Fibroblast of villous mesenchyme (primary cell): ENCODE measurements around the gene ATP6V1C2. TPM values are rescaled to one million over a fixed set of nuclear protein-coding genes. Genes with fewer than 3 reads are reported as not detected.

Experiments
- DNase-seq: peaks from one replicate; pipeline ENCODE4 v3.0.0-alpha.2; 2010; ENCODE audit warnings: low read depth
- H3K4me3 ChIP-seq: 2 replicates; pipeline ENCODE4 v1.5.1; 2011; ENCODE audit warnings: low read depth, mild to moderate bottlenecking, low read length
- CTCF ChIP-seq: IDR thresholded peaks from 2 replicates; pipeline ENCODE4 v1.5.1; 2012; ENCODE audit warnings: low read depth, mild to moderate bottlenecking, low read length; ENCODE audit not compliant: insufficient read depth
- total RNA-seq: library from RNA; depleted of rRNA; stranded (reverse); fragments of >200 nt; gene quantifications from 2 replicates; pipeline ENCODE4 v1.2.3, GENCODE V29; 2012

The ATP6V1C2 gene
- total RNA-seq, 1 donor = under 0.01 TPM

DNA sequence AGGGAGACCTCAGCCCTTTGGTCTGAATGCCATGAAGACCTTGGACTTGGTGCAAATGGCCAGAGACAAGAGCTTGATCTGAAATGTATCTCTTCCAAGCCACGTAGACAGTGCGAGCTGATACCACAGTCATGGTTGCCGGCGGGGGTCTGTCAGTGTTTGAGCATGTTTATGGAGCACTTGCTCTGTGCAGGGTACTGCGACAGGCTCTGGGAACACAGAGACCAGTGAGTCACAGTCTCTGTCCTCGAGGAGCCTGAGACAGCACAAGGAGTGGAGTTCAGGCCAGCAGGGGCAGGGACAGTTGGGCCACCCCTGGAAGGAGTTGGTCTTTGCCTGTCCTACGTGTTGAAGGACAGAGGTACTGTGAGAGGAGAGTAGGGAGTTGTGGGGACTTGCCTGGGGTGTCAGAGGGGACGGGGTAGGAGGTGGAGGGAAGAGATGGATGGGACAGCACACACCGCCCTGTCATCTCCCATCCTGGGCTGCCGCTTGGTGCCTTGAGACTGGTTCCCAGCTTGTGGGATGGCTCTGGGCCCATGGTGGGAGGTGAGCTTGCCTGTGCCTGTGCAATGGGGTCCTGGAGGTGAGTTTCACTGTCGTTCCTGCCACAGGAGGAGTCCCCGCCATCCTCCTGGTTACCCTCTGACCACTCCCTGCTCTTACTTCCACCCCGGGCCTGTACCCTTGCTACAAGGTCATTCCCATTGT, 39.5 kb downstream of the ATP6V1C2 start:
- TF ChIP-seq CTCF = no peak
- H3K4me3 ChIP-seq = no peak overlapping the region
- no peak for DNase-seq

GRCh38 chr2:10761591-10761990, 40.2 kb downstream of the ATP6V1C2 start:
- H3K4me3 ChIP-seq = no peak overlapping the region
- no peak for DNase-seq
- TF ChIP-seq CTCF = no peak

DNA sequence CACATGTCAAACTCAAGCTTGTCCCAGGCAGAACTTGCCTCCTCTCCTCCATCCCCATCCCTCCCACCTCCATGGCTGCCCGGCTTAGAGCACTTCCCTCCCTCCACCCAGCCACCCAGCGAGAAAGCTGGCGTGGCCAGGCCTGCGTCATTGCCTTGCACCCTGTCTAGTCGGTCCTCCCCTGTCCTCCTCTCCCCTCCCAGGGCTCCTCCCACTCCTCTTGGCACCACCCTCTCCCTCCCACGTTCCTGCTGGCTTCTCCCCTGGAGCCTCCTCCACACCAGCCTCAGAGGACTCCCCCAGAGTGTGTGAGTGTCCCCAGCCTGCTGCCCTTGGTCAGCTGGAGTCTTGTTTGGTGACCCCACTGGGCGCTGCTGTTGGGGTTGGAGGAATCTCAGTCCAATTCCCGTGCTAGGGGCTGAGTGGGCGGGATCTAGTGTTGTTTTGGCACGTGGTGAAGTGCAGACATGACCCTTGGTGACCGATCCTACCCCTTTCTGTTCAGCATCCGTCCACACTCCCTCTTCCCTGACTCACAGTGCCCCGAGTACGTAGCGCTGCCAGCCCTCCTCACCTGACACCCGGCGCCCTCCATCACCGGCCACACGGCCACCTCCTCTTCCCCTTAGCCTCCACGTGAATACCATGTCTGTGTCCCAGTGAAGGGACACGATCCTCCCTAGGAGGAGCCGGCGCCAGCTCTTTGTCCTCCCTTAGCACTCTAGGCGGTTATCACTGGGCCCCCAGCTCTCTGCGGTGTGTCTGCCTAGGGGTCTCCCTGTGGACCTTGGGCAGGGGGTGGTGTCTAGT, 41.4 kb downstream of the ATP6V1C2 start:
- peak; percentile 54 for DNase-seq
- TF ChIP-seq CTCF = no peak
- H3K4me3 ChIP-seq = peak overlapping the region; percentile 35

DNA sequence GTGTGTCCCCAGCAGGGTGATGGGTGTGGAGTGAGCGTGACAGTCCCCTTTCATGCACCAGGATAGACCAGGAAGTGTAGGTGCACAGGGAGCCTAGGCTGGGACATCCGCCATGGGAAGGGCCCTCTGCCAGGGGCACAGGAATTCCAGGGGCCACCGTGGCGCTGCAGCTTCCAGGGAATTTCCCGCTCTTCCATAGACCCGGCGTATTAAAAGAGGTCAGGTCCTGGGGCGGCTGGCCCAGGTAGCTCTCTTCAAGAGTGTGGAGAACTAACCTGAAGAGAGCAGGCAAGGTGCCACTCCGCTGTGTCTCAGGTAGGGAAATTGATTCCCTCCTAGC, 42.0 kb downstream of the ATP6V1C2 start:
- H3K4me3 ChIP-seq = no peak overlapping the region
- DNase-seq = no peak
- TF ChIP-seq CTCF = no peak

DNA sequence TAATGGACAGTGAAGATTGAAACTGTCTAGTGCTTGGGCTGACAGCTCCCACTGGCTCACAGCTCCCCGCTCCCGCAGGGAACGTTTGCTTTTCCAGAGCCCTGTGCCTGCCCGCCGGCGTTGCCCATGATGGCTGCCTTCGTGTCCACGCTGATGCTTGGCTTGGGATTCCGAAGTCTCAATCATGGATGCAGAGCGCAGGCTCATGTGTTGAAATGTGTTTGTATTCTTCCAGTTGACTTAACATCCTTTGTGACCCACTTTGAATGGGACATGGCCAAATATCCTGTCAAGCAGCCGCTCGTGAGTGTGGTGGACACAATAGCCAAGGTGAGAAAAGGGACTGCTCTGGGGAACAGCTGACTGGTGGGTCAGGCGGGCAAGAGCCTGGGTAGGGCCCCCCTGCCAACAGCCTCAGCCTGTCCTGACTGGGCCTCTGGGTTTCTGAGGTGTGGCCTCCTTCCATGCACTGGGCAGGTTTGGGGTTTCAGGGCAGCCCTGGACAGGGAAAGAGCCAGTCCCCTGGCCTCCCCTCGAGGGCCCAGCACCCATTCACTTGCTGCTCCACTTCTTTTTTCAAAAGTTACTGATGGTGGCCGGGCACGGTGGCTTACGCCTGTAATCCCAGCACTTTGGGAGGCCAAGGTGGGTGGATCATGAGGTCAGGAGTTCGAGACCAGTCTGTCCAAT, 42.8 kb downstream of the ATP6V1C2 start:
- H3K4me3 ChIP-seq = no peak overlapping the region
- no peak for DNase-seq
- TF ChIP-seq CTCF = no peak

DNA sequence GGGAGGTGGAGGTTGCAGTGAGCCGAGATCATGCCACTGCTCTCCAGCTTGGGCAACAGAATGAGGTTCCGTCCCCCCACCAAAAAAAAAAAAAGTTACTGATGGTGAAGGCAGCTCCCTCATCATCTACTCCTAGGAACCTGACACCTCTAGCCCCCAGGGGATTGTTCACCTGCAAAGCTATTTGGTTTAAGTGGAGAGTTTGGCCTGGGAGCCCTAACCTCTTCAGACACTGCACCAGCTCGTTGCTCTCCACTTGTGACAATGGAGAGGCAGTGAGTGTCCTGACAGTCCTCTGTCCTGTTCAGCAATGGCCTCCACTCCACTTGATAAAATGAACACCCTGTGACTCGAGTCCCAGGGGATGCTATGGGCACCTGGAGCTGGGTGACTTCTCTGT, 43.5 kb downstream of the ATP6V1C2 start:
- DNase-seq = no peak
- no peak for TF ChIP-seq CTCF
- no peak overlapping the region for H3K4me3 ChIP-seq
